ENCODE data around the gene SLC26A8.
"Not testable (repeated sequence)": the region's sequence is repeated elsewhere in the genome, so short reads cannot be mapped to it uniquely, and the experiment has no call there.

SLC26A8 gene

DNA sequence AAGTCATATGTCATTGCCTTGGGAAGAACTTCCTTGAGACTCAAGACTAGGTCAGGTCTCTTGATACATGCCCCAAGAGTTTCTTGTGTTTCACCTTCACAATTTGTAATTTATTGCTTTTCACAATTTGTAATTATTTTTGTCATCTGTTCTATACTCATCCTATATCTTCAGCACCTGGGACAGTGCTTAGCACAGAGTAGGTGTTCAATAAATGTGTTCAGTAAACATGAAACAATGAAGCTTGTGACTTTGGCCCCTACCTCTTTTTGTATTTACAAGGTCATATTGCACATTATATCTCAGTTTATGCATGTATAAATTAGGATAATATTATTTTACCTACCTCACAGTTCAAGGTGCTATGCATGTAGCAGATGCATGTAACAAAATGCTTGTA lies 82.1 kb downstream of the SLC26A8 start:
- no peak for DNase-seq

GRCh38 chr6:35941170-35941569 lies 83.3 kb downstream of the SLC26A8 start:
- DNase-seq, result not testable (repeated sequence)

DNA sequence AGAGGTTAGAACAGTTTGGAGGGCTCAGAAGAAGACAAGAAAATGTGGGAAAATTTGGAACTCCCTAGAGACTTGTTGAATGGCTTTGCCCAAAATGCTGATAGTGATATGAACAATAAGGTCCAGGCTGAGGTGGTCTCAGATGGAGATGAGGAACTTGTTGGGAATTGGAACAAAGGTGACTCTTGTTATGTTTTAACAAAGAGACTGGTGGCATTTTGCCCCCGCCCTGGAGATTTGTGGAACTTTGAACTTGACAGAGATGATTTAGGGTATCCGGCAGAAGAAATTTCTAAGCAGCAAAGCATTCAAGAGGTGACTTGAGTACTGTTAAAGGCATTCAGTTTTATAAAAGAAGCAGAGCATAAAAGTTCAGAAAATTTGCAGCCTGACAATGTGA lies 84.4 kb downstream of the SLC26A8 start:
- DNase-seq, result not testable (repeated sequence)

DNA sequence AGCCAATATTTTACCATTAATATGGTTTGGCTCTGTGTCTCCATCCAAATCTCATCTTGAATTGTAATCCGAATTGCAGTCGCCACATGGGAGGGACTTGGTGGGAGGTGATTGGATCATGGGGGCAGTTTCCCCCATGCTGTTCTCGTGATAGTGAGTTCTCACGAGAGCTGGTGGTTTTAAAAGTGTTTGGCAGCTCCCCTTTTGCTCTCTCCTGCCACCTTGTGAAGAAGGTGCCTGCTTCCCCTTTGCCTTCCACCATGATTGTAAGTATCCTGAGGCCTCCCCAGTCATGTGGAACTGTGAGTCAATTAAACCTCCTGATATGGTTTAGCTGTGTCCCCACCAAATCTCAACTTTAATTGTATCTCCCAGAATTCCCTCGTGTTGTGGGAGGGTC lies 85.2 kb downstream of the SLC26A8 start:
- not testable (repeated sequence) for DNase-seq

- no peak for DNase-seq
These were observed 87.6 kb downstream of the SLC26A8 start for GRCh38 chr6:35936681-35937359.

DNA sequence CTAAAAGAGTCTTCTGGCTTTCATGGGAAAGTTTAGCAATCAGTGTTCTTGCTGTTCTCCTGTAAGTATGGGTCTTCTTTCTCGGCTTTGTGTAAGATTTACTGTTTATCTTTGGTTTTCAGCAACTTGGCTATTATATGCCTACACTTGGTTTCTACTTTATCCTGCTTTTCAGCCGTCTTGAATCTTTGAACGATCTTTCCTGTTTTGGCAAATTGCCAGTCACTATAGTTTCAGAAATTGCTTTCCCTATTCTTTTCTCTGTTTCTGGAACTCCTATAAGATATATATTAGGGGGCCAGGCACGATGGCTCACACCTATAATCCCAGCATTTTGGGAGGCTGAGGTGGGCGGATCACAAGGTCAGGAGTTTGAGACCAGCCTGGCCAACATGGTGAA lies 89.0 kb downstream of the SLC26A8 start:
- DNase-seq, result no peak

GRCh38 chr6:35933844-35934243 lies 90.6 kb downstream of the SLC26A8 start:
- DNase-seq, result no peak

GRCh38 chr6:35931873-35932272 lies 92.6 kb downstream of the SLC26A8 start:
- not testable (repeated sequence) for DNase-seq

GRCh38 chr6:35931120-35931561 lies 93.3 kb downstream of the SLC26A8 start:
- DNase-seq, result no peak

DNA sequence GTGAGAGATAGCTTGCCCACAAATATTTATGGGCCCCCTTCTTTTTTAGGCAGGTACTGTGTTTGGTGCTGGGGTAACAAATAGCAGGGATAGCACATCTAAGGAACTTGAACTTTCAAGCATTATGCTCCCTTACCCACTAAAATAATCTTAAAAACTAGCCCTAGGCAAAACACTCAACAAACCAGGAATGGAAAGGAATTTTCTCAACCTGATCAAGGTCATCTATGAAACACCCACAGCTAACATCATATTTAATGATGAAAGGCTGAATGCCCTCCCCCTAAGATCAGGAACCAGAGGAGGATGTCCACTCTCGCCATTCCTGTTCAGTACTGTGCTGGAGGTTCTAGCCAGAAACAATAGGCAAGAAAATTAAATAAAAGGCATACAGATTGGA lies 94.8 kb downstream of the SLC26A8 start:
- no peak for DNase-seq

DNA sequence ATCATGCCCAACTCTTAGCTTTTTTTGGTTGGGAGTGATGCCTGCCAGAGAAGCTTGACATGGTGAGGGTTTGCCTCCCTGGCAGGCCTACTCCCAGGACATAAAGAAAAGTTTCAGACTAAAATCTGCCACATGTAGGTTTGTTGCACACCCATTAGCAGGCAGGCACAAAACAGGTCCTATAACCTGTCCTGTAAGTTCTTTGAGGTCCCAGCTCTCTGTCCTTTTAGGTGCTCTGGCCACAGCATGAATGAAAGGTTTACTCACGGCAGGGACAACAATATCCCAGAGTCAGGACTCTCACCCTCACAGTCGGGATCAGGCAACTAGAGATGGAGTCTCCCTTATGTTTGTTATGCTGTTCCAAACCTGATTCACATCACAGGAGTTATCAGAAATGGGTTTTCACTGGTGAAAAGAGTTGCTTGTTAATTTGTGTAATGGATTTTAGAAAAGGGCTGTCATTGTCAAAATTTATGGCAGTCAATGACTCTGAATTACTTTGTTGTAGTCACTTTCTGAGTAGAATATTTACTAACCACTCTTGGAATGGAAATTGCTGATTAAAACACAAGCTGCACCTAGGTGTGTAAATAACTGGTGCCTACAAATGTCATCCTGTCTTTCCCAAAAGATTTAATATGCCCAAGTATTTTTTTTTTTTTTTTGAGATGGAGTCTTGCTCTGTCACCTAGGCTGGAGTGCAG lies 97.8 kb downstream of the SLC26A8 start:
- no peak for DNase-seq

DNA sequence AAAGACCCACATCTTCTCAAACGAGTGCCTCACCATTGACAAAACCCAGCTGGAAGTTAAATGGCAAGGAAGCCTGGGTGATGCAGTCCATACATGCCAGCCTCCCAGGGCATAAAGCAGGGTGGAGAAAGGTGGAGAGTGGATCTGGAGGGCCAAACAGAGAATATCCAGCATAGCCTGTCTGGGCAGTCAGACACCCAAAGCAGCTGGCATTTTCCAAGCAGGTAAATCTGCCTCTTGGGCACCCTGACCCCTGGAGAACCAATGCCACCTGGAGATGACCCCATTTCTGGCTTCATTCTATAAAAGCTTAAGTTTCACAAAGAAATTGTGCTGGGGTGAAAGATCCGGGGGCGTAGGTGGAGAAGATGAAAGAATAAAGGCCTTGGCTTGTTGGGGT lies 98.5 kb downstream of the SLC26A8 start:
- DNase-seq, result no peak

DNA sequence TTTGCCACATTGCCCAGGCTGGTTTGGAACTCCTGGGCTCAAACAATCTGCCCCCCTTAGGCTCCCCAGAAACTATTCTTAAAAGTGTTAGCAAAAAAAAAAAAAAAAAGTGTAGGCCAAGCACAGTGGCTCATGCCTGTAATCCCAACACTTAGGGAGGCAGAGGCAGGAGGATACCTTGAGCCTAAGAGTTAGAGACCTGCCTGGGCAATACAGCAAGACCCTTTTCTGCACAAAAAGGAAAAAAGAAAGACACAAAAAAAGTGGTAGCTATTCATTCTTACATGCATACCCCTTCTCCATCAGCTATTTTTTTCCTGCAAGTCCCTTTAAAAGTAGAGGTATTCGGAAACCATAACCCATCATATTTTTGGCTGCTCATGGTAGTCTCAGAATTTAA lies 100.3 kb downstream of the SLC26A8 start:
- DNase-seq, result no peak

- DNase-seq, result no peak
These were observed 102.3 kb downstream of the SLC26A8 start for GRCh38 chr6:35922139-35922554.

DNA sequence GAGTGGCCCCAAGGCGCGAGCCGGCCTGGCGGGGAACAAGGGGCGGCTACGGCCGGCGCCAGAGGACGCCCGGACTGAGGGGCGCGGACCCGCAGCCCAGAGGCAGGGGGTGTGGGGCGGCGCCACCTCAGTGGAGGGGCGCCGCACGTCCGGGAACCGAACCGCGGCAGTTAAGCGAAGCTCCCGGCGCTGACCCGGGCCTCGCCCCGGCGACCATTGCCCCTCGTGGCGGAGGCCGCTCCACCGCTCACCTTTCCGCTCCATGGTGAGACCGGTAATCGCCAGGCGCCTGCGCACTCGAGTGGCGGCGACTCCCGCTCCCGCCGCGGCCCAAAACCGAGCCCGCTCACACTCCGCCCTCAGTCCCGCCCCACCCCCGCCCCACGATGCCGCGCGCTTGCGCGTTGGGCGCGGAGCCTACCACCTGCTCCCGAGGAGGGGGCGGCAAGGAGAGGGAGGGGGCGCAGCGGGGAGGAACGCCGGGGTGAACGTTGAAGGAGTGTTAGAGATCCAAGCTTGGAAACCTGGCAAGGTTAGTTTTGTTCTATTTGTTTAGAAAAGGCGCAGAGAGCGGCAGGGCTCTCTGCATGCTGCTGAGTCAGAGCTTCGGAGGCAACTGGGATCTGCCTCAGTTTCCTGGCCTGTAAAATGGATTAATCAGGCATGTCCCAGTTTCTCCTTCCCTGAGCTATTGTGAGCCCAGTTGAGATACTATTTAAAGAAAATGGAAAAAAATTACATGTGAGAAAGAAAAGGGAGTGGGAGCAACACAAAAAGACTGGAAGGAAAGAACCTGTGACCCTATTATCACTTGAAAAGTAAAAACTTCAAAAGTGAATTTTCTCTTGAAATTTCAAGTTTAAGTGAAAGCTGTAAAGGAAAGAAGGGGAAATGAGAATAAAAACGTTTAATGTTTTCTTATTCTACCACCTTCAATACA lies 103.4 kb downstream of the SLC26A8 start, which contains the start of gene SRPK1:
Gene SRPK1 (minus strand): TSS at position 306 of the 940 bp plus-strand sequence. CDS start 42 bp downstream, at position 264.
- DNase-seq, result peak; percentile 69 to 92

DNA sequence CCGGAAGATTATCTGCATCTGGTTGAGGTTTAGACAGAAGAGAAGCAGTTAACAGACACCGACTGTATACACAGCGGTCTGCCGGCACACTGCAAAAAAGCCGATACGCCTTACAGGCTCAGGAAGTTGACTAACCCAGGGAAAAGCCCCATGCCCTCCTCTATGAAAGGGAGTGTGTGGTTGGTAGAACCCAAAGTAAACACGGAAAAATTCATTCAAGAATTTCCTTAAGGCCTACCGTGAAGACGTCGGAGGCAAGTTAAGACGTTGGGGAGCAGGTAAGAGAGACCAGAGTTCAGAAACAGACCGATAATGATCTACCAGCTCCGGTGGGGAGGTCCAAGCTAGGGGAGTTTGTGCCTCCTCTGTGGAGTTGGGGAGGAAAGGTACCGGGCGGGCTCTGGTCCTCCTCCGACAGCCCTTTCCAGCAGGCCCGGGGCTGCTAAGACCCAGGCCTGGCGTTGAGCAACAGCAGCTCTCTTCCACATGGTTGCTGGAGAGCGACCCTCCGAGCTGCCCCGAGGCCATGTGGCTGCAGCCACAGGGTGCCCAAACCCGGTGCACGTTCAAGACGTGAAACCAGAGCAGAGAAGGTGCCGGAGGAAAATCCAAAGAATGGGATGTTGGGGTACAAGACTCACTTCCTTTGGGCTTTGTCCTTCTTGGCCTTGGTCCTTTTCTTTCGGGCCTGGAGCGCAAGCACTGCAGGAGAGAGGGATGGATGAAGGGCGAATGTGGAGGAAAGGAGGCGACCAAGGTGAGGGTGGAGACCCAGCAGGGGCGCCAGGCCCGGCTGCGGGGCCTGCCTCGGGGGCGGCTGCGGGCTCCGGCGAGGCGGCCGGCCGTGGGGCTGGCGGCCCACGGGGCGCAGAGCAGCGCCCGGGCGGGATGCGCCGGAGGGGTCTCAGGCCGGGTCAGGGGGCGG lies 104.4 kb downstream of the SLC26A8 start:
- no peak for DNase-seq

DNA sequence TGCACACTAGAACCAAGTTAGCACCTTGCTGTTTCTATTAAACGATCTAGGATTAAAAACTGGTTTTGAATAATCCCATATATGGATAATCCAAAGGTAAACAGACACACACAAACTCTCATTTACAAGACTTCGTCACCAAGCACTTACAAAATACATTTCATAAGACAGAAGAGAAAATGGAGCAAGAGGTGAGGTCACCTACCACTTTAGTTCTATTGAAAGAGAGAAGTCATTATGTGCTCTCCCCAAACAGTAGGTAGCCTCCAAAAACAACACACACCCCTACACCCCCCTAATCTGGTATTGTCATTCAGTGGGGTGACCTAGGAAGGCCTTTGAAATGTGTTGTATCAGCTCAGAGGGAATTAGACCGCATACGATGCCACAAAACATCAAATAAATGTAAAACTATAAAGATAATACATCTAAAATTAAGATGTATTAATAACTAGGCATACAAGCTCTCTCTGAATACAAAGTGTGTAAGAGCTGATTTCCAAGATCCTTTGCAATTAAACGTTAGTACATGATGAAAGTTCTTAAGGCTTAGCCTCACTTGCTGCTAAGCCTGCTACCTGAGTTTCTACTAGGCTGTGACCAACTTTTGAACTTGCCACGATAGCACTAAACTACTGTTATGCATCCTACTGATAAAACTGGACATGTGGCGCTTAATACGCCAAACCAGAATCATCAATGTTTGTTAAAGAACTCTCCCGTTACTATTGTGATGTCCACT lies 105.2 kb downstream of the SLC26A8 start:
- no peak for DNase-seq

DNA sequence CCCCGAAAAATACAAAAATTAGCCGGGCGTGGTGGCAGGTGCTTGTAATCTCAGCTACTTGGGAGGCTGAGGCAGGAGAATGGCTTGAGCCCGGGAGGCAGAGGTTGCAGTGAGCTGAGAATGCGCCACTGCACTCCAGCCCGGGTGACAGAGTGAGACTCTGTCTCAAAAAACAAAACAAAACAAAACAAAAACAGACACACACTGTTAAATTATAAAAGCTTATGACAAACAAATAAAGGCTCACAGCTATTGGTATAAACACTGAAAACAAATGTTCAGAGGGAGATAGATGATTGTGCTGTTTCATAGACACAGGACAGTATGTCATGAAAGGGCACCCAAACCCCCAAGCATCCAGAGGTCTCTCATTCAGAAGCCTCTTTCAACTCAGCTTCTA lies 107.5 kb downstream of the SLC26A8 start:
- not testable (repeated sequence) for DNase-seq

DNA sequence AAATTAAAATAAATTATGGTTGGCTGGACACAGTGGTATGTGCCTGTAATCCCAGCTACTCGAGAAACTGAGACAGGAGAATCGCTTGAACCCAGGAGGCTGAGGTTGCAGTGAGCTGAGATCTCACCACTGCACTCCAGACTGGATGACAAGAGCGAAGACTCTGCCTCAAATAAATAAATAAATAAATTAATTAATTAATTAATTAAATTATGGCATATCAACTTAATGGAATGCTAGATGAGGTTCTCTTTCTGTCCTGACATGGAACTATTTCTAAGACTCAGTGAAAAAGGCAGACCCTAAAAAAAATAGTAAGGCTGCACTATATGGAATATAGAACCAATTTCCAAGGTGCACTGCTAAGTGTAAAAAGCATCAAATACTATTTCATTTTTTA lies 108.4 kb downstream of the SLC26A8 start:
- DNase-seq, result no peak

- DNase-seq, result no peak
These were observed 109.9 kb downstream of the SLC26A8 start for GRCh38 chr6:35914536-35914935.

Data from NCI-H446 (cell line).